Keratinocyte (primary cell): ENCODE measurements around the gene PRKCE. TPM values are rescaled to one million over a fixed set of nuclear protein-coding genes. Genes with fewer than 3 reads are reported as not detected.

Source experiments
- DNase-seq: peaks from one replicate; pipeline ENCODE4 v3.0.0-alpha.2; 2011; ENCODE audit warnings: low read depth, missing footprints, low spot score
- FAIRE-seq: peaks from 2 replicates; lab custom pipeline; 2011; peaks lifted over from hg19 to GRCh38; lab: Jason Lieb, UNC
- H2AFZ ChIP-seq: 2 replicates; pipeline ENCODE4 v1.6.0; 2012; ENCODE audit warnings: low read length, control low read depth, inconsistent platforms; ENCODE audit not compliant: control insufficient read depth
- H3K27ac ChIP-seq: 2 replicates; pipeline ENCODE4 v1.5.1; 2011; ENCODE audit warnings: low read length; ENCODE audit not compliant: control insufficient read depth, insufficient read depth
- H3K27me3 ChIP-seq: 3 replicates; pipeline ENCODE4 v1.6.0; 2011; ENCODE audit warnings: low read length; ENCODE audit not compliant: control insufficient read depth, insufficient read depth; ENCODE audit errors: extremely low read depth
- H3K36me3 ChIP-seq, 2 experiments: 2 replicates in 1 of 2; 3 replicates in 1 of 2; pipeline ENCODE4 v1.5.1; 2011; ENCODE audit warnings: low read length in 2 of 2, mild to moderate bottlenecking in 1 of 2; ENCODE audit not compliant: control insufficient read depth in 2 of 2, insufficient read depth in 2 of 2; ENCODE audit errors: extremely low read depth in 1 of 2
- H3K4me1 ChIP-seq: 3 replicates; pipeline ENCODE4 v1.5.1; 2011; ENCODE audit warnings: low read length; ENCODE audit not compliant: control insufficient read depth, insufficient read depth; ENCODE audit errors: extremely low read depth
- H3K4me2 ChIP-seq: 3 replicates; pipeline ENCODE4 v1.6.0; 2011; ENCODE audit warnings: low read depth, low read length; ENCODE audit not compliant: control insufficient read depth, insufficient read depth; ENCODE audit errors: extremely low read depth
- H3K4me3 ChIP-seq, 3 experiments: fragments of 200-600 bp in 1 of 3; sonication (generic) in 1 of 3; 2 replicates in 2 of 3; 3 replicates in 1 of 3; pipeline ENCODE4 v1.5.1; 2011 to 2016; ENCODE audit warnings: low read length in 3 of 3, mild to moderate bottlenecking in 3 of 3, control low read depth in 2 of 3, inconsistent platforms in 1 of 3, low read depth in 1 of 3, mixed read lengths in 1 of 3, mixed run types in 1 of 3, moderate library complexity in 1 of 3; ENCODE audit not compliant: control insufficient read depth in 2 of 3, insufficient read depth in 2 of 3; ENCODE audit errors: extremely low read depth in 1 of 3
- H3K79me2 ChIP-seq: 2 replicates; pipeline ENCODE4 v1.6.0; 2012; ENCODE audit warnings: low read length; ENCODE audit not compliant: control insufficient read depth, insufficient read depth
- H3K9ac ChIP-seq: 3 replicates; pipeline ENCODE4 v1.6.0; 2011; ENCODE audit warnings: low read length; ENCODE audit not compliant: control insufficient read depth, insufficient read depth; ENCODE audit errors: extremely low read depth
- H3K9me1 ChIP-seq: 3 replicates; pipeline ENCODE4 v1.6.0; 2011; ENCODE audit warnings: low read length; ENCODE audit not compliant: control insufficient read depth, insufficient read depth; ENCODE audit errors: extremely low read depth
- H3K9me3 ChIP-seq: 2 replicates; pipeline ENCODE4 v1.5.1; 2012; ENCODE audit warnings: low read depth, low read length; ENCODE audit not compliant: control insufficient read depth
- H4K20me1 ChIP-seq: 3 replicates; pipeline ENCODE4 v1.6.0; 2011; ENCODE audit warnings: low read length; ENCODE audit not compliant: control insufficient read depth, insufficient read depth; ENCODE audit errors: extremely low read depth
- EZH2 ChIP-seq: IDR thresholded peaks from one replicate; pipeline ENCODE4 v1.6.1; 2012; ENCODE audit warnings: inconsistent platforms, mild to moderate bottlenecking, low read length, moderate library complexity
- dilution Hi-C: fragments of 300-500 bp; cut with MboI; formaldehyde crosslinking; loops from one replicate; pipeline ENCODE4 v1.7.0; 2020; ENCODE audit warnings: low sequenced_read_pairs; ENCODE audit not compliant: extremely low pct_ligation_motif_present
- polyA plus RNA-seq, 5 experiments: library from polyadenylated mRNA; depleted of rRNA in 3 of 5; stranded (reverse) in 3 of 5; stranded (forward) in 1 of 5; unstranded in 1 of 5; fragments of >200 nt; gene quantifications; 1 replicate in 1 of 5; 2 replicates in 3 of 5; 3 replicates in 1 of 5; pipeline versions ENCODE4 v1.2.1 to v1.2.3, GENCODE V29; 2011 to 2012; ENCODE audit warnings: missing spikeins in 2 of 5, low read depth in 1 of 5, low replicate concordance in 1 of 5
- TF ChIP-seq, protein P1 (sequence below), 3 experiments: IDR thresholded peaks in 1 of 3; conservative IDR thresholded peaks in 1 of 3; optimal IDR thresholded peaks in 1 of 3; 2 replicates in 2 of 3; 3 replicates in 1 of 3; pipeline versions ENCODE3 to v1.5.1; 2011; ENCODE audit warnings: low read length in 3 of 3, mild to moderate bottlenecking in 3 of 3, moderate library complexity in 2 of 3, control low read depth in 1 of 3, inconsistent platforms in 1 of 3; ENCODE audit not compliant: insufficient read depth in 2 of 3; ENCODE audit errors: extremely low read depth in 1 of 3

Gene PRKCE
- polyA plus RNA-seq, 1 donor (not counting 4 experiments of a cell fraction or from before 2014, with no cell fraction given), result 2.0 TPM

DNA sequence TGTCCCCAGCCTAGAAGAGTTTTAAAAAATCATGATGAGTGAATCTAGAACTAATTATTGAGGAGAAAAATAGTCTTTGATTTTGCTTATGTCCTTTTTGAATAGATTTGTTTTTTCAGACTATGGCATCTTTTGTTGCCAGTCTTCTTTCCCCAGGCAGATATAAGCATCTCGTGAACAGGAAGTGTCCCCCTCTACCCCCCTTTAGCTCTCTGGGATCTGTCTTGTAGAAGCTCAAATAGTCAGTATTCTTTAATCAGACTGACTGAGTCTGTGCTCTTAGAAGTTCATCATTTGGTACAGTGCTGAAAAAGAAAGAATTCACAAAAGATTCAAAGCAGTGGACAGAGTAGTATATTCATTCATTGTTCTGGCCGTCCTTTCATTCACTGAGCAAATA lies 10.4 kb downstream of the PRKCE start:
- no peaks in the 10 kb centered on the region for H3K27me3 ChIP-seq
- H3K4me2 ChIP-seq, result no peak overlapping the region
- DNase-seq (no peak), FAIRE-seq (no peak)
- no peak for TF ChIP-seq EZH2
- no peak overlapping the region for H3K9ac ChIP-seq
- H3K27ac ChIP-seq, result no peak overlapping the region
- H3K36me3 ChIP-seq, result no peaks in the 10 kb centered on the region
- H4K20me1 ChIP-seq, result no peaks in the 10 kb centered on the region
- H3K79me2 ChIP-seq, result no peaks in the 10 kb centered on the region
- H3K9me3 ChIP-seq, result no peaks in the 10 kb centered on the region
- H3K9me1 ChIP-seq, result no peaks in the 10 kb centered on the region
- H3K4me1 ChIP-seq, result no peaks in the 10 kb centered on the region
- dilution Hi-C loops, result no loop called here
- no peak overlapping the region for H3K4me3 ChIP-seq
- H2AFZ ChIP-seq, result no peak overlapping the region

GRCh38 chr2:45664635-45665261 lies 13.3 kb downstream of the PRKCE start:
- Histone ChIP-seq H4K20me1 (no peaks in the 10 kb centered on the region), H3K9ac (no peak overlapping the region), H3K27ac (no peak overlapping the region), H3K9me1 (no peaks in the 10 kb centered on the region), H3K79me2 (no peaks in the 10 kb centered on the region), H3K4me2 (no peak overlapping the region), H3K27me3 (no peaks in the 10 kb centered on the region), H3K9me3 (no peaks in the 10 kb centered on the region), H3K4me3 (no peak overlapping the region), H3K36me3 (no peaks in the 10 kb centered on the region), H3K4me1 (no peaks in the 10 kb centered on the region), H2AFZ (no peak overlapping the region)
- FAIRE-seq (no peak), DNase-seq (no peak)
- TF ChIP-seq, protein P1, sequence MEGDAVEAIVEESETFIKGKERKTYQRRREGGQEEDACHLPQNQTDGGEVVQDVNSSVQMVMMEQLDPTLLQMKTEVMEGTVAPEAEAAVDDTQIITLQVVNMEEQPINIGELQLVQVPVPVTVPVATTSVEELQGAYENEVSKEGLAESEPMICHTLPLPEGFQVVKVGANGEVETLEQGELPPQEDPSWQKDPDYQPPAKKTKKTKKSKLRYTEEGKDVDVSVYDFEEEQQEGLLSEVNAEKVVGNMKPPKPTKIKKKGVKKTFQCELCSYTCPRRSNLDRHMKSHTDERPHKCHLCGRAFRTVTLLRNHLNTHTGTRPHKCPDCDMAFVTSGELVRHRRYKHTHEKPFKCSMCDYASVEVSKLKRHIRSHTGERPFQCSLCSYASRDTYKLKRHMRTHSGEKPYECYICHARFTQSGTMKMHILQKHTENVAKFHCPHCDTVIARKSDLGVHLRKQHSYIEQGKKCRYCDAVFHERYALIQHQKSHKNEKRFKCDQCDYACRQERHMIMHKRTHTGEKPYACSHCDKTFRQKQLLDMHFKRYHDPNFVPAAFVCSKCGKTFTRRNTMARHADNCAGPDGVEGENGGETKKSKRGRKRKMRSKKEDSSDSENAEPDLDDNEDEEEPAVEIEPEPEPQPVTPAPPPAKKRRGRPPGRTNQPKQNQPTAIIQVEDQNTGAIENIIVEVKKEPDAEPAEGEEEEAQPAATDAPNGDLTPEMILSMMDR (optimal IDR thresholded peaks at IDR 0.05 in 1 of 3, IDR thresholded peaks at IDR 0.05 in 1 of 3, conservative IDR thresholded peaks at IDR 0.05 in 1 of 3; ENCODE audit: extremely low read depth in 1 of 3, insufficient read depth in 2 of 3, low read length in 3 of 3), result no peak
- no peak for TF ChIP-seq EZH2
- dilution Hi-C loops, result no loop called here

- no peak overlapping the region for H3K27ac ChIP-seq
- H3K4me1 ChIP-seq, result no peaks in the 10 kb centered on the region
- no peaks in the 10 kb centered on the region for H3K79me2 ChIP-seq
- no peaks in the 10 kb centered on the region for H3K36me3 ChIP-seq
- DNase-seq, result no peak
- H3K4me3 ChIP-seq, result no peak overlapping the region
- no peaks in the 10 kb centered on the region for H4K20me1 ChIP-seq
- no peak for TF ChIP-seq EZH2
- TF ChIP-seq, protein P1 (optimal IDR thresholded peaks at IDR 0.05 in 1 of 3, IDR thresholded peaks at IDR 0.05 in 1 of 3, conservative IDR thresholded peaks at IDR 0.05 in 1 of 3; ENCODE audit: extremely low read depth in 1 of 3, insufficient read depth in 2 of 3, low read length in 3 of 3), result no peak
- dilution Hi-C loops, result no loop called here
- no peak overlapping the region for H2AFZ ChIP-seq
- no peaks in the 10 kb centered on the region for H3K9me3 ChIP-seq
- H3K4me2 ChIP-seq, result no peak overlapping the region
- no peaks in the 10 kb centered on the region for H3K27me3 ChIP-seq
- no peak for FAIRE-seq
- no peaks in the 10 kb centered on the region for H3K9me1 ChIP-seq
- no peak overlapping the region for H3K9ac ChIP-seq
Observed at GRCh38 chr2:45668509-45668908, 17.0 kb downstream of the PRKCE start.
